C4-2B (cell line): ENCODE results near the gene AADAC.
"Not testable (repeated sequence)": the region's sequence is repeated elsewhere in the genome, so short reads cannot be mapped to it uniquely, and the experiment has no call there.

Experiments
- H3K27ac ChIP-seq: fragments of 450-650 bp; 2 replicates; pipeline ENCODE4 v1.5.1; 2017
- ZFX ChIP-seq: fragments of 450-650 bp; IDR thresholded peaks from 2 replicates; pipeline ENCODE4 v1.6.1; 2017
- TF ChIP-seq, protein P1 (sequence below): fragments of 450-650 bp; conservative IDR thresholded peaks from 2 replicates; pipeline ENCODE4 v1.5.1; 2017; ENCODE audit warnings: mild to moderate bottlenecking

The AADAC gene

DNA sequence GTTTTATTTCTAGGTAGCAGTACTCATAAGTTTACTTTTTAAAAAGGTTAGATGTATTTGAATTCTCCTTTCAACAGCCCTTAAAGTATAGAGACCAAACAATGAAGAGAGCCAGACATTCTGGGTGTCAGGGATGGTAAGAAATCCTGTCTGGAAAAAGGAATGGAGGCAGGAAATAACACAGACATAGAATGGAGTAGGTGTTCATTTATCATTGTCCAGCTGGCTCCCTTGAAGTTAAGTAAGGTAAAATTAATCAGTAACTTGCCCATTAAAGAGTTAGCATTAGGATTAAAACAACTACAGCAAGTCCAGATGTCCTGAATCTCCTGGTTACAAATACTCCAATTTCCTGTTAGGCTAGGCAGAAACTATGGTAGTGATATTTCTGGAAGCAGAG lies 46.0 kb downstream of the AADAC start:
- TF ChIP-seq ZFX, result no peak
- TF ChIP-seq, protein P1, sequence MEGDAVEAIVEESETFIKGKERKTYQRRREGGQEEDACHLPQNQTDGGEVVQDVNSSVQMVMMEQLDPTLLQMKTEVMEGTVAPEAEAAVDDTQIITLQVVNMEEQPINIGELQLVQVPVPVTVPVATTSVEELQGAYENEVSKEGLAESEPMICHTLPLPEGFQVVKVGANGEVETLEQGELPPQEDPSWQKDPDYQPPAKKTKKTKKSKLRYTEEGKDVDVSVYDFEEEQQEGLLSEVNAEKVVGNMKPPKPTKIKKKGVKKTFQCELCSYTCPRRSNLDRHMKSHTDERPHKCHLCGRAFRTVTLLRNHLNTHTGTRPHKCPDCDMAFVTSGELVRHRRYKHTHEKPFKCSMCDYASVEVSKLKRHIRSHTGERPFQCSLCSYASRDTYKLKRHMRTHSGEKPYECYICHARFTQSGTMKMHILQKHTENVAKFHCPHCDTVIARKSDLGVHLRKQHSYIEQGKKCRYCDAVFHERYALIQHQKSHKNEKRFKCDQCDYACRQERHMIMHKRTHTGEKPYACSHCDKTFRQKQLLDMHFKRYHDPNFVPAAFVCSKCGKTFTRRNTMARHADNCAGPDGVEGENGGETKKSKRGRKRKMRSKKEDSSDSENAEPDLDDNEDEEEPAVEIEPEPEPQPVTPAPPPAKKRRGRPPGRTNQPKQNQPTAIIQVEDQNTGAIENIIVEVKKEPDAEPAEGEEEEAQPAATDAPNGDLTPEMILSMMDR, result no peak
- no peak overlapping the region for H3K27ac ChIP-seq

DNA sequence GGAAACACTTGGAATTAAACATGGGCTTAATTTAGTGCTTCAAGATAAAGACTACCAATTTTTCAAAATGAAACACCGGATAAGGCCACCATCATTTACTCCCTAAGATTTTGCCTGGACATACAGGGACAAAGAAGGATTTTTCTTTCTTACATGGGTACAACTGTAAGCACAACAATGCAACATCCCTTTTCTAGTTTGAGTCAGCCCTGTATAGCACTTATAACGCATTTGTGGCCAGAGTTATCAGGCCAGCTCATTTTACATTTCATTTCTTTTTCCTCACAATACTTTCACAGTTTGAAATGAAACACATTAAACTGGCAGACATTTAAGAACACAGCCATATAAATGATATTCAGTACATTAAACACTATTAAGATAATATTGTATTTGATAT lies 49.7 kb downstream of the AADAC start:
- H3K27ac ChIP-seq, result no peak overlapping the region
- TF ChIP-seq ZFX, result no peak
- TF ChIP-seq, protein P1, result no peak

DNA sequence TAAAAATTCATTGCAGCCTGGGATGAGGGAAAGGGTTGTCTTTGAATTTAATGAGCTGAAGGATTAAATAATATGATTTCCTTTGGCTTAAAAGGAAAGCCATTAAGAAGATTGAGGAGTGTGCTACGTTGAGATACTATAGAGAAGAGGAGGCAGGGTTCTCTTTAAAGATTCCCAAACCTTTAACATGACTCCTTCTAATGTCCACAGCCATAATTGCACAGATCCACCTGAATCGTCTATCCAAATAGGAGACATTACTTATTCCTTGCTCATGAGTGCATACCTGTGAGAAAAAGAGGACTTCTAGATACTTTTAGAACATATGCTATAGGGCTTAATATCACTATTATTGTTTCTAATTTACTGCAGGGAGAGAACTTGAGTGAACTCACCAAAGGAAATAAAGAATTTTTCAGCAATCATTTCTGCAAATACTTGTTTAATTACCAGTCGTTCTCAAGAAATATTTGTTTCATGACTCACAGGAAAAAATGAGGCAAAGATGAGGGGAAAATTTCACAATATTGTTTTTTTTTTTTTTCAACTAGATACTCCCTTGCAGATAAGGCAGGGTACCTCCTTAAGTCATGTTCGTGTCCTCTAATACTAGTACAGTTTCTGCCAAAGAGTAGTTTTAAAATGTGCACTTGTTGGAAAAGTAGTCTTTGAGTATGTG lies 50.6 kb downstream of the AADAC start:
- H3K27ac ChIP-seq, result no peak overlapping the region
- TF ChIP-seq, protein P1, result no peak
- no peak for TF ChIP-seq ZFX

DNA sequence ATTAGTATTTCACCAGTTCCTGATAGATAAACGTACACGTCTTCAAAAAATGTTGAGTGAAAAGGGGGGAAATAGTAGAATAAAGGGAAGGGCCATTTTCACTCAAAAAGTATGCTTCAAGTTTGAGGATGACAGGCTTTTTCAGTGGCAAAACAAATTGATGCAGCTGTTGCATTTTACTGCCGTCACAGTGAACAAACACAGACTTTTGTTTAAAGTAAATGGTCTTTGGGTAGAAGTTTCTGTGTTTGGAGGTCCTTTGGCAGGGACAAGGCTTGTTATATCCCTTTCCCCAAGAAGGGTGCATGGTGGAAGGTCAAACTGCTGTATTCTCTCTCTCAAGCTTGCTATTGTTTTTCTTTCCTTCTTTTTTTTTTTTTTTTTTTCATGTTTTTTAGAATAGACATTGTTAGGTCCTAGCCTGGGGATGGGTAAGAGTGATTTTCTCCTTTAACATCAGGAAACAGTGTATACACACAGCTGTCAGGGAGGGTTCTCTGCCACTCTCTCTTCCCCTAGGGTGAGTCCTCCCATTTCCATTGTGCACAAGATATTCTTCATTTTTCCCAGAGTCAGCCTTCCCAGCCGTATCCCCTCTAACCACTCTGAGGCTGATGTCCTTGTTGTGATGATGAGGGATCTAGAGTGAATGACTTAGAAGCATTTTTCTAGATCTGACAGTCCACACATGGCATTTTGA lies 52.9 kb downstream of the AADAC start:
- TF ChIP-seq ZFX, result no peak
- H3K27ac ChIP-seq, result no peak overlapping the region

DNA sequence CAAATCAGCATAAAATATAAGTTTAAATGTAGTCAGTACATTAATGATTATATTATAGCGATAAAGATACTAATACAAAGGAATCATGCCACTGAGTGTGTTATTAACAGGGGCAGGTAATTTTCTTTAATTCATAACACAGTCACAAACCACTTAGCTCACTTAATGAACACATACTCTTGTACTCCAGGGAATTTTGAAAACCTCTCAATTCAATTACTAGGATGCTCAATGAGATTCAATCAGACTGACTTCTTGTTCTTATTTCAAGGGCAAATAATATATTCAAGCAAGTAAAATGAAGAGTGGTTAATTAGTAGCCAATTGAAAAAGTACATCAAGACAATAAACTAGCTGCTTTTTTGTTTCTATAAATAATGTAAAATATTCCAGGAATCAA lies 53.8 kb downstream of the AADAC start:
- no peak for TF ChIP-seq ZFX
- TF ChIP-seq, protein P1, result no peak
- no peak overlapping the region for H3K27ac ChIP-seq

DNA sequence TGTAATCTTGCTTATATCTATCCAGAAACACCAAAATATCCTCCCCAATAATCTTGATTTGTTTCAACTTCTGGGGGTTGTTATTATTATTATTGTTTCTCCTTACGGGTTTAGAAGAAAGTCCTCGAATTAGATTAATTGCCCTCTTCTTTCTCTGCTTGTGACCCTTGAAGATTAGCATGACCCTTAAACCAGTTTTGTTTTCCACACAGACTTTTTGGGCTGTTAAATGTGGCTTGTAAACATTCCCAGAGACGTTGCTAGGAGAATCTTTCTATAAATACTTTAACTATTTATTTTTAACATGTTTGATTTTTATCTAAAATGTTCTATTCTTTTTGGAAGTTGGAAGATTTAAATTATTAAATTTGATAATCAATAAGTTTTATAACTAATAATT lies 55.3 kb downstream of the AADAC start:
- TF ChIP-seq, protein P1, result no peak
- no peak for TF ChIP-seq ZFX
- H3K27ac ChIP-seq, result no peak overlapping the region

DNA sequence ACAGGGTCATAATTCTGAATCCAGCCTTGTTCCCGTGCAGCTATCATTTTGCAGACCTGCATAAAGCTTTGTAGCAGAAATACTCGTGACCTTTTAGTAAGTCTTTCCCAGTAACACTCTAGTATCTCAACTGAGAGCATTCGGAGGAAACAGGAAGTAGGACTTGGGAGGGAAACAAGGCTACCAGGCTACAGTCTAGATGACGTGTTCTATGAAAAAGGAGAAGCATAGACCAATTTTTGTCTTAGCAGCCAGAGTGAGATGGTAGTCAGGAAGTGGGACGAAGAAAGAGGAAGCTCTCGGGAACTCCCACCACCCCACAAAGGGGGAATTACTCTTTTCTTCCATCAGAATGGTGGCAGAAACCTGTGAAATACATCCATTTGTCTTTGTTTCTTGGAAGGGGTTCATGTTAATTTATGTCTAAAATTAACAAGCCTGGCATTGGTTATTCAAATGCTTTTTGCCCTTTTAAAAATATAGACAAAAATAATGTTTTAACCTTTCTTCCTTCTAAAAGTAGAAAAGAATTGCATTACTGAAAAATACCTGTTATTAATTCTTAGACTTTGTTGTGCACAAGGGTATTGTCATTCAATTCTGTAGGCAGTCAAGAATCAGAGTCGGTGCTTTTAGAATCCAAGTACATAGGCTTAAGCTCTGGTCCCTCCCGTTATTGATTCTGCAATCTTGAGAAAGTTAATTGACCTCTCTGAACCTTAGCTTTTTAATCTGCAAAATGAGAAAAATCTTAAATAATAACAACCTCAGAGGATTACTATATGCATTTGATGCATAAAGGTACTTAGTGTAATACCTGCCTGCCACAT lies 57.9 kb downstream of the AADAC start:
- TF ChIP-seq ZFX, result no peak
- H3K27ac ChIP-seq, result no peak overlapping the region

DNA sequence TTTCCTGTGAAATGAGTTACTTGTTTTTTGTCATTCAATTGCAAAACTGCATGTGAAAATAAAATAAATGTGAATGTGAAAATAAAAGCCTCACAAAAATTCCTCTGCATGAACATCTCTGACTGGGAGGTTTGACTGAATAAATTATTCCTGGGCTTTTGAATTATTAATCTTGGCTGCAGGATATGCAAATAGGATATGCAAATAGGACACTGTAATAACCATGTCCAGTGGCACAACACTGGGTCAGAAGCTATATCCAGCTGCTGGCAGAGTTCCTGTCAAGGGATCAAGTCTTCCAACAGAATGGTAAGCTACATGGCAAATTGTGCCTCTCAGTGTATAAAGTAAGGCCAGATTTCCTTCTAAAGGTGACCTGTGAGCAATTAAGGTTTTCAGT lies 59.5 kb downstream of the AADAC start, which contains the start of gene SUCNR1:
TSS of gene SUCNR1 (plus strand) at position 246 of the 400 bp plus-strand sequence. CDS start 6,250 bp downstream, outside the sequence.
- TF ChIP-seq, protein P1, result no peak
- TF ChIP-seq ZFX, result no peak
- H3K27ac ChIP-seq, result no peak within 1 kb of the TSS

DNA sequence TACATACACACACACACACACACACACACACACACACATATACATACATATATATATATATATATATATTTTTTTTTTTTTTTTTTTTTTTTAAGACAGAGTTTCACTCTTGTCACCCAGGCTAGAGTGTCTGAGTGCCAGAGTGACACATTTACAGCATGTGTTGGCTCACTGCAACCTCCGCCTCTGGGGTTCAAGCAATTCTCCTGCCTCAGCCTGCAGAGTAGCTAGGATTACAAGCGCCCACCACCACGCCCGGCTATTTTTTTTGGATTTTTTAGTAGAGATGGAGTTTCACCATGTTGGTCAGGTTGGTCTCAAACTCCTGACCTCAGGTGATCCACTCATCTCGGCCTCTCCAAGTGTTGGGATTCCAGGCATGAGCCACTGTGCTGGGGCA lies 60.2 kb downstream of the AADAC start:
- not testable (repeated sequence) for H3K27ac ChIP-seq
